GM21526 (cell line): ENCODE data around the gene EMC1.
"Not testable (repeated sequence)": the region's sequence is repeated elsewhere in the genome, so short reads cannot be mapped to it uniquely, and the experiment has no call there.

Experiments used
- ATAC-seq: cut with Tn5 transposase; IDR thresholded peaks from one replicate; pipeline ENCODE4 v1.9.1; 2021; ENCODE audit warnings: moderate library complexity; ENCODE audit not compliant: unreplicated experiment, low FRiP score

Gene EMC1

DNA sequence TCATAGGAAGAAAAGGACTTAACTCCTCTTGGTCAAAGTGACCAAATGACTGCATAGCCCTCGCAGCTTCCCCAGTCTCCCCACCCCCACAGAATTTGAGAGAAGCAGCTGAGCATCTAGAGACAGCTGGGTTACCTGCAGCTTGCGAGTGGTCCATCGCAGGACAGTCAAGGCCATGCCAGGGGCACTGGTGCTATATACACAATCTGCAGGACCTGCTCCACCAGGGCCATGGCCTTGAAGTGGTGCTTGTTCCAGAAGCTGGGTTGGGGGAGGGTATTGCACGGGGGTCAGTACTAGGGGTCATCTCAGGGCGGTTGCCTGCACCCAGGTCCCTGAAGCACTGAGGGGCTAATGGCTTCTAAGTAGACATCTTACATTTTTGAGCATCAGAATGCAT lies 10.7 kb upstream of the EMC1 start:
- ATAC-seq: no peak

DNA sequence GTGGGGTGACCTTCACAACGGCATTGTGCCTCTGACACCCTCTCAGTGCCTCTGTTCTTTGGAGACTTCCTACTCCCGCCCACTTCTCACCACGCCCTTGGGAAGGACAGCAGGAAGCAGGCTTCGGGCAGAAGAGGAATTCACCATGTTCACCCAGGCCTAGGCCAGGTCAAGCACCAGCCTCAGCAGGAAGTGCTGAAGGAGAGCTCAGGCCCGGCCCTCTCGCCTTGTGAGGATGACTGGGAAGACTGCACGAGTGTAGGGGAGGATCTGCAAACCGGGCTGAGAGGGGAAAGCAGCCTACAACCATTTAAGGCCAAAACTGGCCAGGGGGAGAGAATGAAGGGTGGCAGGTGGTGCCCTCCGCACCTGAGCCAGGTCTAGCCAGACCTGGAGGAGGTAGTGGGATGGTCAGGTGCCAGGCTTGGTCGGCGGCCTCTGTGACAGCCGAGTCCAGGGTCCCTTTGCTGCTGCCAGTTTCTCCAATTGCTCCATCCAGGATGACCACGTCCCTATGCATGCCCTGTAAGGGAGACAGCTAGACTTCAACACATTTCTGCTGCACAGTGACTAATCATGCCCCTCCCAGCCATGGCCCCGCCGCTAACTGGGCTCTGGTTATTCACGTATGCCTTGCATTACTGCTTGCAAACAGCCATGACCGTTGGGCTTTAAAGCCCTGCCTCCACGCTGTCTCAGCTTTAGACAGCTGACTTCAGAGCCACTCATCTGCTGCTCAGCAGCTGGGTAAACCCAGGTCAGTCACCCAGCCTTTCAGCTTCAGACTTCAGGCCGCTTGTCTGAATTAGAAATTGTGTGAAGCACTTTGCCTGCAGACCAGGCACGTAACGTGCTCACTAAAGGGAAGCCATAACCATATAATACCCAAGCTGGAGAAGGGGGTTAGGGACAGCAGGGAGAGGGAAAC lies 9.2 kb upstream of the EMC1 start:
- ATAC-seq: no peak

DNA sequence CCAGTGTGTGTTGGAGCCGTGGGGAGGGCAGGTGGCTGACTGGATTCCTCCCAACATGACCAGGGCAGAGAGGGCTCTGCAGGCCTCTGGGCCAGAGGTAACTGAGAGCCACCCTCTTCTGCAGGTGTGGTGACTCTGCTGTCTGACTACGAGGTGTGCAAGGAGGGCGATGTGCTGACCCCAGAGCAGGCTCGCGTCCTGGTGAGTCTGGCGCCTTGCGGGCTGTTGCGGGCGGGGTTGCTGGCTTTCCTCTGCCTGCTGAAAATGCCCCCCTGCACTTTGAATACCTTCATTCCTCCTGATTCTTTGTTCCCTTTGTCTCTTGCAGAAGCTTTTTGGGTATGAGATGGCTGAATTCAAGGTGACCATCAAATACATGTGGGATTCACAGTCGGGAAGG lies 7.0 kb upstream of the EMC1 start:
- ATAC-seq: no peak

DNA sequence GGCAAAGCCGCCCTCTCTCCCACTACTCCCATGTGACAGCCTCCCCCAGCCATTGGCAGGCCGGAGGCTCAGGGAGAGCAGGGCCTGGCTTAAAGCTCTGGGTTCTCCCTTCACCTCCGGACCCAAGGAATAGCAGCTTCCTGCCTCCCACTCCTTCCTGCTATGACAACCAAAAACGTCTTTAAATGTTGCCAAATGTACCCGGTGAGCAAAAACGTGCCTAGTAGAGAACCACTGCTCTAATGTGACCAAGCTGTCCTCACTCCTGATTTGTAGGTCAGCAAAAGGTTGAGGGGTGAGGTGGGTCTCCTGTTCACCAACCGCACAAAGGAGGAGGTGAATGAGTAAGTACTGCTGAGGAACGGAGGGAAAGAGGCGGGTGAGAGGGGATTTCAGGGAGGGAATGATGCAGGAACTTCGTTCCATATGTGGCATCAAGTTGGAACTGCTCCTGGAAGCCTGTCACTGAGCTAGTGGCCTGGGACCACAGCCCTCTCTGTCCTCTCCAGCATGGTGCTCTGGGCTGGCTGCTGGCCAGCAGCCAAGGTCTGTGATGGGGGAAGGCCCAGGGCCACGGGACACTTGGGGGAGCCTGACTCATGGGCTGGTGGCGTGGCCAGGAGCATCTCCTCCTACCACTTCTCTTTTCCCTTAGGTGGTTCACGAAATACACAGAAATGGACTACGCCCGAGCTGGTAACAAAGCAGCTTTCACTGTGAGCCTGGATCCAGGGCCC lies 6.0 kb upstream of the EMC1 start:
- ATAC-seq: no peak

DNA sequence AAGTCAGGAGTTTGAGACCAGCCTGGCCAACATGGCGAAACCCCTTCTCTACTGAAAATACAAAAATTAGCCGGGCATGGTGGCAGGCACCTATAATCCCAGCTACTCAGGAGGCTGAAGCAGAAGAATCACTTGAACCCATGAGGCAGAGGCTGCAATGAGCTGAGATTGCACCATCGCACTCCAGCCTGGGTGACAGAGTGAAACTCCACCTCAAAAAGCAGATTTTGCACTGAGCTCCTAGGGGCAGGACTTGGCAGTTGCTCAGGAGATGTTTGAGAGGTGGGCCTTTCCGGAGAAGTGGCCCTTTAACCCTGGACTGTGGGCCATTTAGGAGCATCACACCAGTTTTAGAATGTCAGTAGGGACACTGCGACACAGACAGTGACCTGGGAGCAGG lies 5.0 kb upstream of the EMC1 start:
- ATAC-seq: not testable (repeated sequence)

DNA sequence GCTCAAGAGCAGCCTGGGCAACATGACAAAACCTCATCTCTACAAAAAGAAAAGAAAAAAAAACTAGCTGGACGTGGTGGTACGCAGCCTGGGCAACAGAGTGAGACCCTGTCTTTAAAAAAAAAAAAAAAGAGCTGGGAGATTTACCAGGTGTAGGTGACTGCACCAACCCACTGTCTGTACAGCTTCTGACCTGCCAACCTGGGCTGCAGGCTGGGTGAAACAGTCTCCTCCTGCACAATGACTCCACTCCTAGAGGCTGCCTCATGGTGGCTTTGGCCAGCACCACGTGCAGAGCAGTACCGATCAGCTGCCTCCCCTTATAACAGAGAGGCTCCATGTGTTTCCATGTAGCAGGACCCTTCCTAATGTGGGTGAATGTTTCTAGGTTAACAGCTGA lies 4.0 kb upstream of the EMC1 start:
- no peak for ATAC-seq

DNA sequence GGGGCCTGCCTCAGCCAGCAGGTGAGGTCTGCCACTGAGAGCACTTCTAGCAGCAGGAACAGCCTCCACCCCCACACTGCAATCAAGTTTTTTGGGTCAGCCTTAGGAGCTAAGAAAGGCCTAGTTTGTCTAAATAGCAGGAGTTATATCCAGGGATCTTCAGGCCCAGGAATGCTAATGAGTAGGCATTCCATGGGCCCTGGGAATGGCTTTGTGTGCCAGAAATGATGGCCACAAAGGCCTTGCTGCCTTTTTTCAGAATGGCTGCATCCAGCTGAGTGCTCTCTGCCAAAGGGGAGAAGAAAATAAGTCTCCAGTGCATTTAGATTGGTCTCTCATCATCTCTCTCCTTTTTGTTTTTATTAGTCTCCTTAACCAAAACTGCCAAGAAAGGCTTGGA lies 3.1 kb upstream of the EMC1 start:
- no peak for ATAC-seq

DNA sequence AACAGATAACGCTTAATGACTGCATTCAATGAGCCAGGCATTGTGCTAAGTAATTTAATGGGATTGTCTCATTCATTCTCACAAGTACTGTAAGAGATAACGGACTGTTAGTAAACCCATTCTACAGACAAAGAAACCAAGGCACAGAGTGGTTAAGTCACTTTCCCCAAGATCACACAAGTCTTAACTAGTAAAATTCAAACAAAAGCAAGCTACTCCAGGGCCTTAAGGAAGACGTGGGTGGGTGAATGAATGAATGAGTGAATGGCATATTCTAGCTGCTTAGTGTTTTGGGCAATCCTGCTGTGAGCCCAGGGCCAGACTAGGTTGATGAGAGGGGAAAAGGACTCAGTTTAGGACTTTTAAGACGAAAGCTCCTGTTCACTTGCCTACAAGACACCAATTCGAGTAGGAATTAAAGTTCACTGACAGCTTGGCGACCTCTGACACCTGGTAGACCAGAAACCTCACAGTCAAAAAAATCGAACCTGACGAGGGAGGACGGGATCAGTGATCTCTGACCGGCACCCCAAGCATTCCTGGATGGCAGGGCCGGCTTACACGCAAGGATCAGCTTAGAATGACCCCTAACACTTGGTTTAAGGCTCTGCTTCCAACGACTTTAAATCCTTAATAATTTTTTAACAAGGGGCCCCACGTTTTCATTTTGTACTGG lies 557 bp downstream of the EMC1 start:
- ATAC-seq: no peak

DNA sequence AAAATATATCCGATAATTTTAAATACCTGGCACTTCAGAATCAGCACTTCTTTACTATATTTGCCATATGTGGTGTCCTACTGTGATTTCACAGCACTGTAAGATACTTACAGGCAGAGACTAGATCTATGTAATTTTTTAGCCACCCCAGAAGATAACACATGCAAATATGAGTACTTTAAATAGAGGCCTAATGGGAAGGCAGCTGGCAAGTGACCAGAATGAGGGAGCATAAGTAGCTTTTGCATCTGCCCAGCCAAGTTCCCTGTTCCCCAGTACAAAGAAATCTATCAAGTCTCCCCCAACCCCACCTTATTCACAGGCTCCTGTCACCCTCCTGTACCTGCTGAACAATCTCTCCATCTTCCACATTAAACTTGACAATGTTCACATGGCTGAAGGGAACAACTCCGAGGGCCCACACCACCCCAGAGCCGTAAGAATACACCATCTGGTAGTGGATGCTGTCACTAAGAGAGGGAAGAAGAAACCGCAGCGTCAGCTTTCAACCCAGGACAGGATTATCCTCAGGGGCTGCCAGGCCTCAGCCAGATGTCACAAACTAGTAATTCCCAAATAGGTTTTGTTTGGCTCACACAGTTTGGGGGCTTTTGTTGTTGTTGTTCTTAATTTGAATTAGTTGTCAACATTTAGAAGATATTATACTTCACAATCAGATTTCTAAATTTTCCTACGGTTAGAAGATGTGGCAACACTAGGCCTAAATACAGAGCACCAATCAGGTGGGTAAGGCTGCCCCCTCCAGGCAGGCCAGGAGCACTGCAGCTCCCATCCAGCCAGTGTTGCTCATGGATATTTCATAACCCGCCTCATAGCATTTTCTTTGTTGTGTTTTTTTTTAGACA lies 10.4 kb downstream of the EMC1 start:
- ATAC-seq: no peak

DNA sequence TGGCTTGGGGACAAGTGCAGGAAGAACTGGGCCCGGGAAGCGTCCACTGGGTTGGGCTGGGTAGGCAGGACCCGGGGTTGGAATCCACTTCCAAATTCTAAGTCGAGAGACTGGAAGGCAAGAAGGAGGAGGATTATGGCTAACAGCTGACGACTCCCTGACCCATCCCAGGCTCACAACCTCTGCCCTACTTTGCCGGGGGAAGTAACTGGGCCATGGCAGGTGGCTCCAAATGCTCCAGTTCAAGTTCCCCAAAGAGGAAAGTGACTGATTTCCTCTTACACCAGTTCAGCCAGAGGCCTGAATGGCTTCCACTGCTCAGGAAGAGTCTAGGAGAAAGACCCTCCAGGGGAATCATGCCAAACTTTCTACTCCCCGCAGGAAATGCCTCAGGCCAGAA lies 11.4 kb downstream of the EMC1 start:
- ATAC-seq: no peak

DNA sequence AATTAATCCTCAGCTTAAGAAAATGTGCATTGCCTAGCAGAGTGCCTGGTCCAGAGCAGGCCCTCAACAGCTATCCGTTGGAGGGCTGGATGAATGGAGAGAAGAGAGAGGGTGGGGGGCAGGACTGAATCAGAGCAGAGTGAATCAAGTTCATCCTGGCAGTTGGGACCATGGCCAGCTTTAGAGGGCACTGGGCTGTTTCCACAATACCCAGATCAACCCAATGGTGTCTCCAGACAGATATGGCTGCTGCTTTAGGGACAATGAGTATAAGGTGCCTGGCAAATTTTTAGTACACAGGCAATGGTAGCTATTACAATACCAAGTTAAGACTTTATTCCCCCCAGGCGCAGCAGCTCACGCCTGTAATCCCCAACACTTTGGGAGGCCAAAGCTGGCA lies 17.1 kb downstream of the EMC1 start:
- ATAC-seq: no peak

DNA sequence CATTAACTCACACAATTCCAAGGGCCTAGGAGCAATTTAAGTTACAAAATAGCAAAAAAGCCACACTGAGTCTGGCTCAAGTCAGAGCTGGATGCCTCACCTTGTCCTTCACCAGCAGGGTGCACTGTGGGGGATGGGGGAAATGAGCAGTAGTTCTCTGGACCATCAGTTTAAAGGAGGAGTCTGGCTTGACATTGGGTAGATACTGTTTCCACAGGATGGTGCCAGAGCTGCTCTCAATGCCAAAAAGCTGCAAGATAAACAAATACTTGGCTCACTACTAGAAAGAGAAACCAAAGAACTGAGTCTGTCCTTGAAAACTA lies 18.8 kb downstream of the EMC1 start:
- ATAC-seq: no peak

DNA sequence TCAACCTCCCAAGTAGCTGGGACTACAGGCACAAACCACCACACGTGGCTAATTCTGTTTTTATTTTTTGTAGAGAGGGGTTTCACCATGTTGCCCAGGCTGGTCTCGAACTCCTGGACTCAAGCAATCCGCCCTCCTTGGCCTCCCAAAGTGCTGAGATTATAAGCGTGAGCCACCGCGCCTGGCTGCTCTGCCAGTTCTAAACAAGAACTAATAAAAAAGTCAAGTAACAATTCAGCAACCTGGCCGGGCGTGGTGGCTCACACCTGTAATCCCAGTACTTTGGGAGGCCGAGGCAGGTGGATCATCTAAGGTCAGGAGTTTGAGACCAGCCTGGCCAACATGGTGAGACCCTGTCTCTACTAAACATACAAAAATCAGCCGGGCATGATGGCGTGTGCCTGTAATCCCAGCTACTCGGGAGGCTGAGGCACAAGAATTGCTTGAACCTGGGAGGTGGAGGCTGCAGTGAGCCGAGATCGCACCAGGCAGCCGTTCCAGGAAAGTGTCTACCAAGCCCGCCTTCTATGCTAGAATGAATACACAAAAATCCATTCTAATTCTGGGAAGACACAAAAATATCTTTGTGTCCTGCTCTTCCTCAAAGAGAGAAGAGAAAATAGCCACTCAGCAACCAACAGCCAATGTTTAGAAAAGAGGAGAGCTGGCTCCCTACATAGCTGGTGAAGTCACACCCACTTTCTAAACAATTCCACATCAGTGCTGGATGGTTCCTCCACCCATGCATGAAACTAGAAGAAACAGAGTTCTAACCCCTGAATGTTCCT lies 19.4 kb downstream of the EMC1 start:
- not testable (repeated sequence) for ATAC-seq

DNA sequence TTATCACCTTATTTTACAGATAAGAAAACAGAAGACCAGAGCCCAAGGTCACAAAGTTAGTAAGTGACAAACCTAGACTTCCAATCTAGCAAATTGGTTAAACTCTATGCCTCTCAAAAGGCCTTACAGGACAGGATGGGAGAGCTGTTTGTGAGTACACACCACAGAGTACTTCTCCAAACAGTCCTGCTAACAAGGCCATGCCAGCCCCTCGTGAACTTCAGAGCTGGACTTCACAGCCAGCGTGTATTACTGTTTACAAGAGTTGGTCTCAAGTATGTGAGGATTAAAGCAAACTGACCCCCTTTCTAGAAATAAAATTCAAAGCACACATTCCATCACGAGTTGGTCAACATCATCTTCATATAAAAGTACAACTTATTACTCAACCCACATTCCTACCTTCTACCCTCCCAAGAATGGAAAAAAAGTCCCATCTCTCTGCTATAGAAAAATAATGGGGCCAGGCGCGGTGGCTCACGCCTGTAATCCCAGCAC lies 21.4 kb downstream of the EMC1 start:
- no peak for ATAC-seq

DNA sequence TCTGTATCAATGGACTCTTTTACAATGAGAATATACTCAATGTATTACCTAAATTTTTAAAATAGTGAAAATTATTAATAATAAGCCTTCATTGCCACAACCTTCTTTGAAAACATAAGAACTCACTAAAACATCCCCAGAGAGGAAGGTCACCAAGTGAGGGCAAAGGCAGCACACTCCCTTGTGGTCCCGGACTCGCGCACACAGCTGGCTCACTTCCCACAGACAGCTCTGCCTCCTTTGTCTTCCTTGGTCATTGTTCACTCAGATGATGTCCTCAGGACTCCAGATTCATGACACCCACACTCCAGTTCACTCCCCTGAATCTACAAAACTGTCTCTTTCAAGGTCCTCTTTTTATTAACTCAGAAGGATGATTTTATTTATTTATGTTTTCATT lies 22.1 kb downstream of the EMC1 start:
- no peak for ATAC-seq

DNA sequence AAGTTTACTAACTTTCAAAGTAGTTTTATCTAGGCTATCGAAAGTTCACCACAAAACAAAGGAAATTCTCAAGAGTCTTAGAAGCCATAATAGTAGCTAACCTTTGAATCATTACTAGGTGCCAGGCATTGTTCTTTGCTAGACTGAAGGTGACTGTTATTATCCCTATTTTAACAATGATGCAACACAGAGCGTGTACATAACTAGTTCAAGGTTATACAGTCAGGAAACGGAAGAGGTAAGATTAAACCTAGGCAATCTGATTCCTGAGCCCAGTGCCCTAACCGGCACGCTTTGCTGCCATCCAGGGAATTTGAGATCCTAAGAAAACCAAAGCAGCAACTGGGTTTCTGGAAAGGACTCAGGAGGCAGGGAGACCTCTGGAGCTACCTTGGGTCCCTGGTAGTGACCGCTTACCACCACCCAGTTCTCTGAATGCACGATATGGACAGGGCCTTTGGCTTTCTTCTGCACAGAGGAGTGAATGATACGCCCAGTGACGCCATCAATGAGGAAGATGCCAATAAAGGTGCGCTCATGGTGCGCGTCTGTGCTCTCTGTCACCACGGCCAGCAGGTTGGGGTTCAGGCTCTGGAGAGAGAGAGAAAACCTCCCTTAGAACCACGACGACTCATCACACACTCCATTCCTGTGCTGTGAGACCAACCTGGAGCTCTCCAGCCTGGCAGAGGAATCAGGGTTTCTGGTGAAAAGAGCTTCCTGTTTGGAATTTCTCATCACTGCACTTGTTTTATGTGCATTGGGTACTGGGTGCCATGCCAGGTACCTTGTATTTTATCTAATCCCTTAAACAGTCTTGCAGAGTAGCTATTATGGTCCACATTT lies 28.1 kb downstream of the EMC1 start:
- ATAC-seq: no peak

DNA sequence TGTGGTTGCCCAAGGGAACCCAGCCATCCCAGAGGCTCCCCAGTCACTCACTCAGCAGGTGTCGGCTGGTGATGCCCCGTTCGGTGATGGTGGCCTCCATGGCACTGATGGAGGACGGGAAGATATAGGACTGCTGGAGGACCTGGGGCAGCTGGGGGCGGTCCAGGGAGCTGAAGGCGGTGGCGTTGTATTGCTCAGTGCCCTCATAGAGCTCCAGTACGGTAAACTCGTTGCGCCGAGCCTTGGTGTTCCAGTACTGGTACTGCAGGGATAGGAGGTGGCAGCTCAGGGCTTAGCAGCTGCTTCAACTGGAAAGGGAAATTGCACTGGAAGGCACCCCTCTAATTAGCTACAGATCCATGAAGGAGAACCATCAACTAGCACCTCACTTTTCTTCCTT lies 28.8 kb downstream of the EMC1 start:
- no peak for ATAC-seq

DNA sequence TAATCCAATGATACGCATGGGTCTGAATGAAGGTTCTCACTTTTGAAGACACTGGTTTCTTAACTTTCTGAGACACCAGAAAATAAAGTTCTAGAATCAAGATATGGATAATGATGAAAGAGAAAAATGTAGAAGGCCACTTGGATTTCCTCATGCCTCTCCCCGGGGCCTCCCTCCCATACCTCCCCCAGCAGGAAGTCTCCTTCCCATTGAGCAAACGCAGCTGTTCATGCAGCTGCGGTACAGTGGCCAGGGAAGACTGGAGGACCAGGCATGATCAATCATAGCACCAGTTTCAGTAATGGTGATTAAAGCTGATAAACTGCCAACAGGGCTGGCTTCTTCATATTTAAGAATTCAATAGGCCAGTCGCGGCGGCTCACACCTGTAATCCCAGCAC lies 30.3 kb downstream of the EMC1 start:
- no peak for ATAC-seq
